Psoas muscle (tissue), 8 donors: ENCODE data around the gene TPCN2. TPM values are rescaled to one million over a fixed set of nuclear protein-coding genes. Genes with fewer than 3 reads are reported as not detected.

Experiments
- ATAC-seq, 4 donors: fragments of 200-7000 bp; cut with Tn5 transposase; one replicate each; pipeline ENCODE4 v1.9.1; 2020; ENCODE audit warnings: moderate library complexity in 3 of 4, mild to moderate bottlenecking in 2 of 4
- DNase-seq, 2 donors: peaks; one replicate each; pipeline ENCODE4 v3.0.0-alpha.2; 2020
- H3K27ac ChIP-seq: fragments of 200-600 bp; one replicate; pipeline ENCODE4 v1.8.0; 2022
- H3K27me3 ChIP-seq, 3 donors: fragments of 200-600 bp in 1 of 3; one replicate each; pipeline versions ENCODE4 v1.6.1 to v1.8.0; 2013 to 2022; ENCODE audit warnings: low read length in 2 of 3, mild to moderate bottlenecking in 2 of 3, moderate library complexity in 1 of 3; ENCODE audit not compliant: insufficient read depth in 3 of 3
- H3K36me3 ChIP-seq, 2 donors: fragments of 200-600 bp in 1 of 2; one replicate each; pipeline versions ENCODE4 v1.6.1 to v1.8.0; 2013 to 2022; ENCODE audit warnings: low read depth in 1 of 2, mild to moderate bottlenecking in 1 of 2, moderate library complexity in 1 of 2; ENCODE audit not compliant: insufficient read depth in 1 of 2
- H3K4me1 ChIP-seq: fragments of 200-600 bp; one replicate; pipeline ENCODE4 v1.8.0; 2022
- H3K4me3 ChIP-seq: fragments of 200-600 bp; one replicate; pipeline ENCODE4 v1.8.0; 2022; ENCODE audit warnings: mild to moderate bottlenecking
- H3K9me3 ChIP-seq: fragments of 200-600 bp; one replicate; pipeline ENCODE4 v1.8.0; 2022
- WGBS, 3 donors: extraction: QIAGEN DNeasy Blood & Tissue Kit; methylation state at CpG; one replicate each; pipeline versions ENCODE4 v1.1.6 to v1.1.7; 2013; 5-methylcytosine and 5-hydroxymethylcytosine counted together
- intact Hi-C, 2 donors: fragments of 100-400 bp; cut with DNase I; formaldehyde crosslinking; loops; one replicate each; pipeline versions ENCODE4 v1.11.0 to v1.14.2; 2022
- polyA plus RNA-seq, 3 donors: library from polyadenylated mRNA; stranded (reverse); fragments of 200-250 nt; gene quantifications; one replicate each; pipeline ENCODE4 v1.2.3, GENCODE V29; 2013
- total RNA-seq, 4 donors: library from RNA; stranded (reverse); fragmentation: NEBNext Ultra II Directional in 2 of 4; extraction: Animal tissue kit (Norgen Biotek cat#: 25700) in 2 of 4; gene quantifications; one replicate each; pipeline versions ENCODE4 v1.2.1 to v1.2.4, GENCODE V29; 2021 to 2023
- TF ChIP-seq, protein P1 (sequence below): fragments of 200-600 bp; IDR thresholded peaks from one replicate; pipeline ENCODE4 v1.8.0; 2022; ENCODE audit warnings: antibody characterized with exemption
- donor health status: healthy with polysubstance abuse.
- donor health status: DM: no; HTN: no; CAD: no; lungs with moderate emphysema.
- donor health status: Bipolar disorder and iron deficiency.
- donor health status: healthy.
- donor health status: DM: yes; HTN: yes; CAD: no.
- donor health status: DM: no; HTN: no; CAD: no.
- donor health status: DM: no; HTN: no; CAD: no.
- donor health status: DM: yes; HTN: yes; CAD: no.

Gene TPCN2
- total and polyA plus RNA-seq, 7 donors = 2.2 to 6.0 (median 3.5) TPM

- TF ChIP-seq, protein P1, sequence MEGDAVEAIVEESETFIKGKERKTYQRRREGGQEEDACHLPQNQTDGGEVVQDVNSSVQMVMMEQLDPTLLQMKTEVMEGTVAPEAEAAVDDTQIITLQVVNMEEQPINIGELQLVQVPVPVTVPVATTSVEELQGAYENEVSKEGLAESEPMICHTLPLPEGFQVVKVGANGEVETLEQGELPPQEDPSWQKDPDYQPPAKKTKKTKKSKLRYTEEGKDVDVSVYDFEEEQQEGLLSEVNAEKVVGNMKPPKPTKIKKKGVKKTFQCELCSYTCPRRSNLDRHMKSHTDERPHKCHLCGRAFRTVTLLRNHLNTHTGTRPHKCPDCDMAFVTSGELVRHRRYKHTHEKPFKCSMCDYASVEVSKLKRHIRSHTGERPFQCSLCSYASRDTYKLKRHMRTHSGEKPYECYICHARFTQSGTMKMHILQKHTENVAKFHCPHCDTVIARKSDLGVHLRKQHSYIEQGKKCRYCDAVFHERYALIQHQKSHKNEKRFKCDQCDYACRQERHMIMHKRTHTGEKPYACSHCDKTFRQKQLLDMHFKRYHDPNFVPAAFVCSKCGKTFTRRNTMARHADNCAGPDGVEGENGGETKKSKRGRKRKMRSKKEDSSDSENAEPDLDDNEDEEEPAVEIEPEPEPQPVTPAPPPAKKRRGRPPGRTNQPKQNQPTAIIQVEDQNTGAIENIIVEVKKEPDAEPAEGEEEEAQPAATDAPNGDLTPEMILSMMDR = no peak
- no peaks in the 10 kb centered on the region for H3K36me3 ChIP-seq
- intact Hi-C loops = no loop called here
- DNase-seq = no peak
- no peak overlapping the region for H3K4me3 ChIP-seq
- H3K27me3 ChIP-seq = peaks cover 0 to 18% (median 6%) of the 10 kb centered on the region in 3 donors
- H3K9me3 ChIP-seq = no peaks in the 10 kb centered on the region
- WGBS, 3 donors = 38 to 48% (median 46%) methylated on average over 5 of the region's 5 CpGs
- no peak for ATAC-seq
- no peak overlapping the region for H3K27ac ChIP-seq
- peaks cover under 1% of the 10 kb centered on the region for H3K4me1 ChIP-seq
These were observed 112.3 kb downstream of the TPCN2 start for GRCh38 chr11:69161117-69161407.

- H3K4me1 ChIP-seq = peaks cover 4% of the 10 kb centered on the region
- no peak for DNase-seq
- H3K9me3 ChIP-seq = no peaks in the 10 kb centered on the region
- H3K27me3 ChIP-seq = peaks cover 0 to 11% (median 6%) of the 10 kb centered on the region in 3 donors
- H3K4me3 ChIP-seq = no peak overlapping the region
- intact Hi-C loops = no loop called here
- H3K27ac ChIP-seq = no peak overlapping the region
- H3K36me3 ChIP-seq = no peaks in the 10 kb centered on the region
- ATAC-seq = no peak
- TF ChIP-seq, protein P1 = no peak
These were observed 113.8 kb downstream of the TPCN2 start for GRCh38 chr11:69162505-69162904.

DNA sequence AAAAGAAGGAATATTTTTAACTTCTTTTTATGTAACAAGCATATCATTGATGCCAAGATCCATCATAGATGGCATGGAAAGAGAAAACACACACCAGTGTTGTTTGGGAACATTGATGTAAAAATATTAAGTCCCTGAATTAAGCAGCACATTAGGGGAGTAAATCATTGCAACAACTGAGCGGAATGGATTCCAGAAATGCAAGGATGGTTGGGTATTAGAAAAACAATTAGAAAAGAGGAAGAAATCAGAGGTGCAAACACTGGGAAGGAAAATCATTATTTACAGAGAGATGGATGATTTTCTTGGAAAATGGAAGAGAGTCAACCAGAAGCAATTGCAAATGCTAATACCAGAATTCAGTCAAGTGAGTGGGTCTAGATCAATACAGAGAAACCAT, 115.1 kb downstream of the TPCN2 start:
- DNase-seq (no peak), ATAC-seq (no peak)
- Histone ChIP-seq H3K36me3 (no peaks in the 10 kb centered on the region), H3K4me3 (no peak overlapping the region), H3K4me1 (peaks cover 4% of the 10 kb centered on the region), H3K27ac (no peak overlapping the region), H3K9me3 (no peaks in the 10 kb centered on the region), H3K27me3 (peaks cover 0 to 3% (median 0%) of the 10 kb centered on the region in 3 donors)
- TF ChIP-seq, protein P1 = no peak
- intact Hi-C loops = no loop called here
- WGBS, 3 donors = 96 to 100% (median 97%) methylated on average over 1 of the region's 1 CpG

DNA sequence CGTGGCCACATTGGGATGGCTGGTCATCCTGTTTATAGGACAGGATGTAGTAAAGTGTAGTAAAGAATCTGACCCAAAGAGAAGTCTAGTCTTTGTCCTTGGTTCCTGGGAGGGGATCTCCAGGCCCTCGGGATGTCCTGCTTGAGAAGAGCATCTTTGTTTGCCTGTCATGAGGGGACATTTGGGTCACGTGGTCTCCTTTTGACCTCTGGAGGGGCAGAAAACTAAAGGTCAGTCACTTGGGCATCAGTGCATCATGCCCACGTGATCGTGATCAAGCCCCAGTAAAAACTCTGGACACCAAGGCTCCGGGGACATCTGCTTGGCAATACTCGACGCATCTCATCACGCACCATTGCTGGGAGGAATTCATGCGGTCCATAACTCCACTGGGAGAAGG, 116.1 kb downstream of the TPCN2 start:
- WGBS, 3 donors = 74 to 82% (median 75%) methylated on average over 10 of the region's 10 CpGs
- Histone ChIP-seq H3K27ac (no peak overlapping the region), H3K4me3 (no peak overlapping the region), H3K4me1 (peaks cover 4% of the 10 kb centered on the region), H3K27me3 (peaks cover 0 to 3% (median 2%) of the 10 kb centered on the region in 3 donors), H3K36me3 (no peaks in the 10 kb centered on the region), H3K9me3 (no peaks in the 10 kb centered on the region)
- TF ChIP-seq, protein P1 = no peak
- intact Hi-C loops = no loop called here
- ATAC-seq (no peak), DNase-seq (no peak)

DNA sequence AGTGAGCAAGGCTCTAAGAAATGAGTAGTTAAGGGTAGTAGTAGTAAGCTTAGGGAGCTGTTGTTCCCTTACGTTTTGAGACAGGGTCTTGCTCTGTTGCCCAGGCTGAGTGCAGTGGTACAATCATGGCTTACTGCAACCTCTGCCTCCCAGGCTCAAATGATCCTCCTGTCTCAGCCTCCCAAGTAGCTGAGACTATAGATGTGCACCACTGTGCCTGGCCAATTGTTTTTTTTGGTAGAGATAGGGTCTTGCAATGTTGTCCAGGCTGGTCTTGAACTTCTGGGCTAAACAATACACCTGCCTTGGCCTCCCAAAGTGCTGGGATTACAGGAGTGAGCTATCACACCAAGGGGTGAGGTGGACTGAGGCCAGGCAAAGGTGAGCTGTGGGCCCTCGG, 117.0 kb downstream of the TPCN2 start:
- ATAC-seq (no peak), DNase-seq (no peak)
- Histone ChIP-seq H3K4me1 (peaks cover 4% of the 10 kb centered on the region), H3K36me3 (no peaks in the 10 kb centered on the region), H3K4me3 (no peak overlapping the region), H3K27me3 (peaks cover 0 to 3% (median 2%) of the 10 kb centered on the region in 3 donors), H3K27ac (no peak overlapping the region), H3K9me3 (no peaks in the 10 kb centered on the region)
- 90 to 100% (median 93%) methylated on average over 2 of the region's 2 CpGs for WGBS, 3 donors
- TF ChIP-seq, protein P1 = no peak
- intact Hi-C loops = no loop called here
